ENCODE data around the gene OR8G1. TPM values are rescaled to one million over a fixed set of nuclear protein-coding genes. Genes with fewer than 3 reads are reported as not detected.
"Not testable (repeated sequence)": the region's sequence is repeated elsewhere in the genome, so short reads cannot be mapped to it uniquely, and the experiment has no call there.

Gene OR8G1
- total RNA-seq, 1 donor from 2014 or later: not detected

DNA sequence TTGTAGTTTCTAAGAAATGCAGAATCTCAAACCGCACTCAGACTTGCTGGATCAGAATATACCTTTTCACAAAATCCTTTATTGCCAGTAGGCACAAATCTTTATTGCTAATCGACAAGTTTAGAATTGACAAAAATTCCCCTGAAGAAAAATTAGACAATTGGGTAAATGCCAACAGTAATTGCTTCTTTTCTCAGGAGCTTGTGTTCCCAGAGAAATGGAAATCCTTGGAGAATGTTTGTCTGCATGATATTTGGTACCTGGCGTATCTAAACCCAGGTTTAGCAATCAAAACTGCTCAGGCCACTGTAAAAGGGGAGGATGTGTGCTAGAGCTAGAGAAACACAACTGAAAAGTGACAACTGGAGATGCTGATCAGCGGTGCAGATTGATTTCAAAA is 15.2 kb downstream of the OR8G1 start, which contains the start of gene OR8G5:
Gene OR8G5 (plus strand): TSS at position 301 of the 400 bp plus-strand sequence. CDS start 8,556 bp downstream, outside the sequence.
- intact Hi-C loops (cut with DNase I): no loop called here
- TF ChIP-seq, protein P1, sequence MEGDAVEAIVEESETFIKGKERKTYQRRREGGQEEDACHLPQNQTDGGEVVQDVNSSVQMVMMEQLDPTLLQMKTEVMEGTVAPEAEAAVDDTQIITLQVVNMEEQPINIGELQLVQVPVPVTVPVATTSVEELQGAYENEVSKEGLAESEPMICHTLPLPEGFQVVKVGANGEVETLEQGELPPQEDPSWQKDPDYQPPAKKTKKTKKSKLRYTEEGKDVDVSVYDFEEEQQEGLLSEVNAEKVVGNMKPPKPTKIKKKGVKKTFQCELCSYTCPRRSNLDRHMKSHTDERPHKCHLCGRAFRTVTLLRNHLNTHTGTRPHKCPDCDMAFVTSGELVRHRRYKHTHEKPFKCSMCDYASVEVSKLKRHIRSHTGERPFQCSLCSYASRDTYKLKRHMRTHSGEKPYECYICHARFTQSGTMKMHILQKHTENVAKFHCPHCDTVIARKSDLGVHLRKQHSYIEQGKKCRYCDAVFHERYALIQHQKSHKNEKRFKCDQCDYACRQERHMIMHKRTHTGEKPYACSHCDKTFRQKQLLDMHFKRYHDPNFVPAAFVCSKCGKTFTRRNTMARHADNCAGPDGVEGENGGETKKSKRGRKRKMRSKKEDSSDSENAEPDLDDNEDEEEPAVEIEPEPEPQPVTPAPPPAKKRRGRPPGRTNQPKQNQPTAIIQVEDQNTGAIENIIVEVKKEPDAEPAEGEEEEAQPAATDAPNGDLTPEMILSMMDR (IDR thresholded peaks at IDR 0.05): no peak
- Histone ChIP-seq H3K36me3 (no peaks in the 10 kb centered on the region), H3K27me3 (ENCODE audit: low read depth) (no peaks in the 10 kb centered on the region), H3K4me1 (no peaks in the 10 kb centered on the region), H3K9me3 (no peaks in the 10 kb centered on the region), H3K27ac (no peak within 1 kb of the TSS), H3K4me3 (no peak within 1 kb of the TSS)
- ATAC-seq: no peak
- no peak for DNase-seq

DNA sequence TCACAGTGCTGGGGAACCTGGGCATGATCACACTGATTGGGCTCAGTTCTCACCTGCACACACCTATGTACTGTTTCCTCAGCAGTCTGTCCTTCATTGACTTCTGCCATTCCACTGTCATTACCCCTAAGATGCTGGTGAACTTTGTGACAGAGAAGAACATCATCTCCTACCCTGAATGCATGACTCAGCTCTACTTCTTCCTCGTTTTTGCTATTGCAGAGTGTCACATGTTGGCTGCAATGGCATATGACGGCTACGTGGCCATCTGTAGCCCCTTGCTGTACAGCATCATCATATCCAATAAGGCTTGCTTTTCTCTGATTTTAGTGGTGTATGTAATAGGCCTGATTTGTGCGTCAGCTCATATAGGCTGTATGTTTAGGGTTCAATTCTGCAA is 24.1 kb downstream of the OR8G1 start:
- H3K9me3 ChIP-seq; H3K27me3 ChIP-seq (ENCODE audit: low read depth); H3K4me1 ChIP-seq; DNase-seq; intact Hi-C loops (cut with DNase I); H3K36me3 ChIP-seq; H3K4me3 ChIP-seq; H3K27ac ChIP-seq: not testable (repeated sequence)
- peak in 1 of 2 donors; percentile 35 for ATAC-seq

DNA sequence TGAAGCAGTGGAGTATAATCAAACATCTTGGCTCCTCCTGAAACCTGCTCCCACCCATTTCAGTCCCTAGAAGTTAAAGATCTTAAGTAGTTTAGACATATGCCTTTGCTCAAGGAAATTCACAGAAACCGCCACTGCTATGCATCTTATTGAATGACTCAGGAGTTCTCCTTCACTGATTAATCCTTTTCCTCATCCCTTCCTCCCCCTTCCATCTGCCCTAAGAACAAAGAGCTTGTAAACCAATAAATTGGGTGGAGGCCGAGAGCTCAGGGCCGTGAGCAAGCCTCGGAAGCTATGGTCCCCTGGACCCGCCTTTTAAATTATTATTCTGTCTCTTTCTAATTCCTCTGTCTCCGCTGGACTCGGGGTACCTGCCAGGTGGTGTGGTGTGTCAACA is 30.0 kb downstream of the OR8G1 start:
- H3K4me3 ChIP-seq; ATAC-seq; intact Hi-C loops (cut with DNase I); H3K36me3 ChIP-seq; DNase-seq; H3K9me3 ChIP-seq; H3K27ac ChIP-seq; H3K27me3 ChIP-seq (ENCODE audit: low read depth); H3K4me1 ChIP-seq: not testable (repeated sequence)

DNA sequence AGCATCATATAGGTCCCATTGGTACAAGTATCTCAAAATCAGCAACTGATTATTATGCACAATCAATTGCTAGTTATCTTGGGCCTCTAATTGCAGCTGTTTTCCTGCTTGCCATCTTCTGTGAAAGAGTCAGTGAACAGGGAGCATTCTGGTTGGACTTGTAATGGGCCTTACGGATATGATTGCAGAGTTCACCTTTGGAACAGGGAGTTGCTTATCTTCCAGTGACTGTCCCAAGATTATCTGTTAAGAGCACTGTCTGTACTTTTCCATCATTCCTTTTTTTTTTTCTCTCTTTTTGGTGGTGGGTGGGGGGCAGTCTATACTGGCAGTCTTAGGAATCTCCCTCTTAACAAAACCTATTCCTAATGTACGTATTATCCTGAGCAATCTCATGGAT is 33.1 kb downstream of the OR8G1 start:
- TF ChIP-seq, protein P1 (IDR thresholded peaks at IDR 0.05): no peak
- H3K27ac ChIP-seq: no peak overlapping the region
- ATAC-seq: no peak
- no peaks in the 10 kb centered on the region for H3K36me3 ChIP-seq
- H3K9me3 ChIP-seq: no peaks in the 10 kb centered on the region
- intact Hi-C loops (cut with DNase I): no loop called here
- H3K27me3 ChIP-seq (ENCODE audit: low read depth): no peaks in the 10 kb centered on the region
- no peak overlapping the region for H3K4me3 ChIP-seq
- DNase-seq: no peak
- no peaks in the 10 kb centered on the region for H3K4me1 ChIP-seq

DNA sequence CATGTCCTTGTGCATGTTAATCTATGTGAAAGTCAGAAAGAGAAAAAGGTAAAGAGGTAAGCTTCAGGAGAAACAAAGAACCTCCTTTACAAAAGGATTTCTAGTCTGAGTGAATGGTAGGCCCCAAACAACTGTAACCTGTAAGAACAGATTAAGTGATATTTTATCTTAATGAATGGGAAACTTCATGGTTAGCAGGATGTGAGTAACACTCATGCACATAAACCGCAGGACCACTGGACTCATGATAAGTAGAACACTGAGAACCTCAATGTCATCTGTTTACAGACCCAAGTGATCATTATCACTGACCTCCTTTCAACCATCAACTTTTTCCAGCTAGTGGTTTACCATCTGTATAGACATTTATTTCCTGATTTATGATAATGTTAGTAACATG is 35.2 kb downstream of the OR8G1 start:
- H3K4me1 ChIP-seq: no peaks in the 10 kb centered on the region
- H3K4me3 ChIP-seq: no peak overlapping the region
- H3K36me3 ChIP-seq: no peaks in the 10 kb centered on the region
- no peak overlapping the region for H3K27ac ChIP-seq
- intact Hi-C loops (cut with DNase I): no loop called here
- DNase-seq (no peak), ATAC-seq (no peak)
- TF ChIP-seq, protein P1 (IDR thresholded peaks at IDR 0.05): no peak
- no peaks in the 10 kb centered on the region for H3K27me3 ChIP-seq (ENCODE audit: low read depth)
- no peaks in the 10 kb centered on the region for H3K9me3 ChIP-seq

DNA sequence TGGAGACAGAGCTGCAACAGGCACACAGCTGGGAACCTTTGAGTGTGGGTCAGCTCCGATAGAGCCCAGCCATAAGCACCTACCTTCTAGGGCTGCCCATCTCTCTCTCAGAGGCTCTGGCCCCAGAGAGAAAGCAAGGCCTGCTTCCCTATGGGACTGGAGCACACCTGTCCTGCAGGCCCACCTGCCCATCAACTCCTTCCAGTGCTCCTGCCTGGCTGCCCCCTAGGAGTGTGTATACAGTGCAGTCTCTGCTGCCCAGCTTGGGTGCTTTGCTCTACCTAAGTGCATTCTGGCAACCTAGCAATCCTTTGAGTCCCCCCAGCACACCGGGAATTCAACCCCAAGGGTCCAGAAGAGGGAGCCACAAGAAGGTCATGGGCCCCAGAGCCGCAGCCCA is 36.3 kb downstream of the OR8G1 start:
- Histone ChIP-seq H3K36me3 (no peaks in the 10 kb centered on the region), H3K27me3 (ENCODE audit: low read depth) (no peaks in the 10 kb centered on the region), H3K4me3 (no peak overlapping the region), H3K9me3 (no peaks in the 10 kb centered on the region), H3K4me1 (no peaks in the 10 kb centered on the region), H3K27ac (no peak overlapping the region)
- no peak for DNase-seq
- intact Hi-C loops (cut with DNase I): no loop called here
- TF ChIP-seq, protein P1 (IDR thresholded peaks at IDR 0.05): no peak
- ATAC-seq: peak in 1 of 2 donors; percentile 37

DNA sequence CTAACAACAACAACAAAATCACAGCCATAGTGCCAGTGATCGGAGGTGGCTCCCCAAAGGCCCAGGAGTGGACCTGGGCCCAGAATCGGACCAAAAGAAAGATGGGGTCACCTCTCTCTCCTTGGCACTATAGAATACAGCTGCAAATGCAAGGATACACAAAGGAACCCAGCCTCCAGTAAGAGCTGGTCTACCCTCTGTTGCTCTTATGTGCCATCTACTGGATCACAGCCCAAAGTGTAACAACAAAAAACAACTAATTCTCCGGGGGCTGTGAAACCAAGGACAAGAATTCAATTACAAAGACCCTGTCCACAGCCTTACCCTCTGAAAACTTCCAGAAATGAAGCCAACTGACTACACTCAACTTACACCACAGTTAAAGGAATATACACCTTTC is 36.9 kb downstream of the OR8G1 start:
- H3K9me3 ChIP-seq: no peaks in the 10 kb centered on the region
- H3K27me3 ChIP-seq (ENCODE audit: low read depth): no peaks in the 10 kb centered on the region
- TF ChIP-seq, protein P1 (IDR thresholded peaks at IDR 0.05): no peak
- H3K27ac ChIP-seq: no peak overlapping the region
- intact Hi-C loops (cut with DNase I): no loop called here
- H3K4me1 ChIP-seq: no peaks in the 10 kb centered on the region
- DNase-seq (no peak), ATAC-seq (peak in 1 of 2 donors; percentile 9)
- no peak overlapping the region for H3K4me3 ChIP-seq
- H3K36me3 ChIP-seq: no peaks in the 10 kb centered on the region

Data from lower lobe of right lung (tissue), 2 donors.